ENCODE measurements around the gene HSD17B12. TPM values are rescaled to one million over a fixed set of nuclear protein-coding genes. Genes with fewer than 3 reads are reported as not detected.
"Not testable (repeated sequence)": the region's sequence is repeated elsewhere in the genome, so short reads cannot be mapped to it uniquely, and the experiment has no call there.

The HSD17B12 gene
- total RNA-seq (2014; rRNA removed; shearing (Covaris generic)): 84.6 and 88.9 TPM in 2 replicates

DNA sequence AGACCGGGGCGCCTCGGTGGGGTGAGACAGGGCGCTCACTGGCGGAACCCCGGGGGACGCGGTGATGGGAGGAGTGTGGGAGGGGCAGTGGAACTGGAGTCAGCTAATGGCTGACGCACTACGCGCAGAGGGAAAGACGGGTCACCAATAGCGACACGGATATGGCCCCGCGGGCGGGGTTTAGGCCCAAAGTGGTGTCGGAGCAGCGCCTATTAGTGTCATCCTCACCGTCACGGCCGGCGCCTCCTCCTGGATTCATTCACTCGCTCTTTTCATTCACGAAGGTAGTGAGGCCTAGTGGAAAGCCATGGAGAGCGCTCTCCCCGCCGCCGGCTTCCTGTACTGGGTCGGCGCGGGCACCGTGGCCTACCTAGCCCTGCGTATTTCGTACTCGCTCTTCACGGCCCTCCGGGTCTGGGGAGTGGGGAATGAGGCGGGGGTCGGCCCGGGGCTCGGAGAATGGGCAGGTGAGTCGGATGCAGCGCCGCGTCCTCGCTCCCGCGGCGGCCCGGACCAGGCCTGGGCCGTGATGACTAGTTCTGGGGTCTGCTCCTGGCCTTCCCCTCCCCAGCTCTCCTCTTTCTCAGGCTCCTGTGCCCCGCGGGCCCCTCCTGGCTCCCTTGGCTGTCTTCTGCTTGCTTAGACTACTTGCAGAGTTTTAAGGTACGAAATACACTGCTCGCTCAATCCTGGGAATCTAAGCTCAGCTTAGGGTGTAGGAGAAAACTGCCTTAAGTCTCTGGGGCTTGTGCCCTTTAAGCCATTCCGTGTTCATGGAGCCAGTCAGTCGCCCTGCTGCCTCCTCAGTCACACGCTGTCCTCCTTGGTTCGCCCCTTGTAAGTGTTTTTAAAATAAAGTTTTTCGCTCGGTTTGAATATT, at the start of gene HSD17B12:
Gene HSD17B12 (plus strand): TSS at position 218 of the 880 bp plus-strand sequence. CDS start 90 bp downstream, at position 308.
- H3K27me3 ChIP-seq: no peaks in the 10 kb centered on the region
- peak; percentile 99 to 100 for DNase-seq
- peak within 1 kb of the TSS; percentile 78 for H3K27ac ChIP-seq
- peak within 1 kb of the TSS; percentile 82 for H3K4me3 ChIP-seq
- H3K9me3 ChIP-seq (replicated peaks): no peaks in the 10 kb centered on the region
- H3K4me1 ChIP-seq: peaks cover 5% of the 10 kb centered on the region
- peaks cover 22% of the 10 kb centered on the region for H3K36me3 ChIP-seq

DNA sequence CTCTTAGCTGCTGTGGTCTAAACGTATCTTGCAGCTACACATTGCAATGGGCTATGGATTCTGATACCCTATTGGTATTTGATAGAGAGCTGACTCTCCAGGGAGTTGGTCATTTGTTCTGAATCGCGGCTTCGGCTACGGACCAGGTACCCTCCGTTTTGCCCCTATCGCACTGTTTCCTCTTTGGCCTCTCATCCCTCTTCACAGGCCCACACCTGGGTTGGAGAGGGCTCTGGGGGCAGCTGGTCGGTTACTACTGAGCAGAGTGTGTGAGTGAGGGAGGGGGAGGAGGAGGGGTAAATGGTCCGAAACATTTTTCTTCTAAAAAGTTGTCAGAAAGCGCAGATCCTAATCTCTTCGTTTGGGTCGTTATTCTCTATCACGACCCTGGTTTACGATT, 48.8 kb upstream of the HSD17B12 start:
- DNase-seq: no peak
- no peaks in the 10 kb centered on the region for H3K9me3 ChIP-seq (replicated peaks)

DNA sequence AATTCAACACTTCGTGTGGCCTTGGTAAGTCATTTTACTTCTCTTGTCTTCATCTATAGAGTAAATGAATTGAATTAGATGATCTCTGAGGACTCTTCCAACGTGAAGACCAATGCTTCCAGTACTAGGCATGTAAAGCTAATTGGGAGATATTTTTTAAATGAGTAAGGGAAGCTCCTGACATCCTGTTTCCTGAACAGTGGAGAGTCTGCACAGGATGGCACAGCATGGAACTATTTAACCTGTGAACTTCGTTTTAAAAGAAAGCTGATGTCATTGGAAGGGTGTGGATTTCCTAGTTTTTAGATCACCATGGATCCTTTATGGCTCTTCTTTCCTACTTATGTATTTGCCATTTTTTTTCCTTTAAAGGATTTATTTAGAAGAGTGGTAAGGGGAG, 48.4 kb upstream of the HSD17B12 start:
- Histone ChIP-seq H3K4me1 (no peaks in the 10 kb centered on the region), H3K9me3 (replicated peaks) (no peaks in the 10 kb centered on the region), H3K27ac (no peak overlapping the region), H3K27me3 (peaks cover 10% of the 10 kb centered on the region), H3K4me3 (no peak overlapping the region), H3K36me3 (no peaks in the 10 kb centered on the region)
- no peak for DNase-seq

More for the DNA sequence above, 48.8 kb upstream of the HSD17B12 start:
- H3K4me3 ChIP-seq: no peak overlapping the region
- no peaks in the 10 kb centered on the region for H3K4me1 ChIP-seq
- no peaks in the 10 kb centered on the region for H3K36me3 ChIP-seq
- H3K27me3 ChIP-seq: peaks cover 10% of the 10 kb centered on the region
- no peak overlapping the region for H3K27ac ChIP-seq

DNA sequence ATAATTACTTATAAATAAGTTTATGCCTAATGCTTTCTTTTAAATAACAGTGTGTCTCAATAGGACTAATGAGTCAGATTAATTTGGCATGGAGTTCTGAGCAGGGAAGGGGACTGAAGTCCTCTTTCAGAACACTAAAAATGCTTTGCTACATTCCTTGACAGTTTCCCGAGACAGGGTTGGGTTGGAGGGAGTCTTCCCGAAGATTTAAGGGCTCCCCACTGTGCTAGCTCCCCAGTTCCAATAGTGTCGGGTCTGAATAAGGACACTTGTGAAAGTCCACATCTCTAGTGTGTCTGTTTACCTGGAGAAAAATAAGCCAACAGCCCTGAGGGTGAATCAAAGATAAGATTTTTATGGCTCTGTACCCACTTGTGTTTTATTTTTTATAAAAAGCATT, 41.8 kb upstream of the HSD17B12 start:
- Histone ChIP-seq H3K27me3 (peaks cover 25% of the 10 kb centered on the region), H3K4me3 (no peak overlapping the region), H3K4me1 (no peaks in the 10 kb centered on the region), H3K27ac (no peak overlapping the region), H3K36me3 (no peaks in the 10 kb centered on the region), H3K9me3 (replicated peaks) (no peaks in the 10 kb centered on the region)
- DNase-seq: no peak

DNA sequence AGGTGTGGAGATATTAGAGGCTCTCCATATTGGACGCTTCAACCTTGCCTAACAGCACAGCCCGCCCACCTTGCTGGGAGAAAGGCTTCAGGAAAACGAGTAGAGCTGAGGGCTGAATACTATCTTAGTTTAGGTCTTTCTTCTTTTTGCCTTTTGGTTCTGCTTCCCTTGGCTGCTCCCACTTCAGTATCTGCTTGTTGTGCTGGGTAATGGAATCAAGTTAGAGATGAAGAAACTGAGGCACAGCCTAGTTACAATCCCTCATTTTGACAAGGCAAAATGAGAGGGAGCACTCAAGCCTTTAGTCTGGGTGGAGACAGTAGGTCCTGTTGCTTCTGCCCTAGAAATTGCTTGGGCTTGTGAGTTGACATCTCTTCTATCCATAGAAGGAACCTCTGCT, 41.3 kb upstream of the HSD17B12 start:
- DNase-seq: no peak
- Histone ChIP-seq H3K4me1 (no peaks in the 10 kb centered on the region), H3K27me3 (peaks cover 25% of the 10 kb centered on the region), H3K4me3 (no peak overlapping the region), H3K9me3 (replicated peaks) (no peaks in the 10 kb centered on the region), H3K36me3 (no peaks in the 10 kb centered on the region), H3K27ac (no peak overlapping the region)

DNA sequence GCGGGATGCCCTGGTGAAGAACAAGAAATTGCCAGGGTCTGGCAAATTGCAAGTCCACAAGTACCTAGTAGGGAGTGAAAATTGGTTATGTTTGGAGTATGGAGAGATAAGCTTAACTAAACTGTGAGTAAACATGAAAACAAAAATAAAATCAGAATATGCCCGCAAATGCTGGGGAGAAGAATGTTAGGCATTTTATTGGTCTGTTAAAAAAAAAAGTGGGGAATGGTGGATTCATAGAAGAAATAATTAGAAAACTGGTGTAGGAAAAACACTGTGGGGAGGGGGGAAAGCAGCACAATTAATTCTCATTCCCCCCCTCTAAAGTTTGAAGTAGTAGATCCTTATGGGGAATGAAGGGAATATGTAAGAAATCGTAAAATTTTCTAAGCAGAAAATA, 40.6 kb upstream of the HSD17B12 start:
- Histone ChIP-seq H3K9me3 (replicated peaks) (no peaks in the 10 kb centered on the region), H3K27me3 (peaks cover 25% of the 10 kb centered on the region), H3K4me1 (peaks cover under 1% of the 10 kb centered on the region; the same call in 1 of the 2 replicates), H3K36me3 (no peaks in the 10 kb centered on the region), H3K27ac (no peak overlapping the region), H3K4me3 (no peak overlapping the region)
- no peak for DNase-seq

DNA sequence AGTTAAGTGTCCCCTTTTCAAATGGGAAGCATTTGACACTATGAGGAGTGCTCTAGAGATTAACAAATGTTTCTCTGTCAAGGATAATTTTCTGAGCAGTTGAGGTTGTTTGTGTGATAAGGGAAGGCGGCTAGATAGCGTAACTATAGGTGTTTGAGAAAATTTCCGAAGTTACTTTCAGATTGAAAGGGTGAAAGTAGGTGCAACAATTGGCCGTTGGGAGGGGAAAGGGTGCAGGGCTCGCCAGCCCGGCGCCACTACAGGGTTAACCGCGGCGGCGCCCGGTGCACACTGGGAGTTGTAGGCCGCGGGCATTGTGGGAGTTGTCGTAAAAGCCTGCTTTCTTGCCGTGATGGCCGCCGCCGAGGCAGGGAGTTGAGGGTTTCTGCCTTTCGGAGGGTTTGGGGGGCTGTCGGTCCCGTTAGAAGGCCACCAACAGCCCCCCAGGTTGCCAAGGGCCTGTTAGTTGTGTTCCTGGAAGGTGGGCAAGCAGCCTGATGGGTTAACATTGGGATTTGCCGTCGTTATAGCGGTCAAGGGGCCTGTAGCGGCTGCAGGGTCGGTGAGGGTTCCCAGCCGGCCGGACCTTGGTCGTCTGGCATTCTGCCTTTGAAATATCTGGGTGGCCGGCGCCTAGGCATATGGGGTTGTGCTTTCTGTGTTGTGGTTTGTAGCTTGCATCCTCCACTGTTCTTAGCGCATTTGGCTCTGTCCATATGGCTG, 36.5 kb upstream of the HSD17B12 start:
- Histone ChIP-seq H3K4me1 (peaks cover 3% of the 10 kb centered on the region; the same call in 1 of the 2 replicates), H3K4me3 (peak overlapping the region; percentile 86), H3K27me3 (peaks cover 2% of the 10 kb centered on the region; the same call in 1 of the 2 replicates), H3K27ac (peak overlapping the region; percentile 70), H3K36me3 (no peaks in the 10 kb centered on the region), H3K9me3 (replicated peaks) (no peaks in the 10 kb centered on the region)
- DNase-seq: peak; percentile 87 to 91

DNA sequence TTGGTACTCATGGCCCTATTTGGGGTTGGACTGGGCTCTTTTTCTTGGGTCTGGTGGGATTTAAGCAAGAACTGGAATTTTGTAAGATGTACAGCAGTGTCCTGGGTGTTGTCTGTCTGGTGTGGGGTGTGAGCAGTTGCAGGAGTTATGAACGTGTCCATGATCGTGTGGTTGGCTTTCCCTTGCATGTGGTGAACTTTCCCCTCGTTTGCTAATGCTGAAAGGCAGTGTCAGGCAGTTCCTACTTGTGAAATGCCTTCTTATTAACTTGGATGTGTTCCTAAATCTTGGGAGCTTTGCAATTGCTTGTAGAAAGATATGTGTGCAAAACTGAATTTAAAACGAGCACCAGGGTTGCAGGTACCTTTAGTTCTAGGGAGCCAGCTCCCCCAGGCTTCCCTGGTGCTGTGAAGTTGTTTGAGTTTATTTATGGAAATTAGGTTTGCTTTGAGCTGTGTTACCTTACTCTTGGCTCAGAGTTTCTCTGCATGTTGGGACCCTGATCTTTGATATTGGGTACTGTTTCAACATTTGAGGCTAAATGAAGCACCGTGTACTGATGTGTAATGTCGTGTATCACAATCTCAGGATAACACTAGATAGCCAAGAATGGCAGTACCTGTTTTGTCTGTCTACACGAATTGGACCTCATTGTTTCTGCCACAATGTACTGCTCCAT, 35.8 kb upstream of the HSD17B12 start:
- Histone ChIP-seq H3K4me1 (peaks cover 3% of the 10 kb centered on the region; the same call in 1 of the 2 replicates), H3K36me3 (no peaks in the 10 kb centered on the region), H3K27me3 (no peaks in the 10 kb centered on the region; the same call in 1 of the 2 replicates), H3K4me3 (peak overlapping the region; percentile 86), H3K27ac (peak overlapping the region; percentile 70), H3K9me3 (replicated peaks) (no peaks in the 10 kb centered on the region)
- no peak for DNase-seq

DNA sequence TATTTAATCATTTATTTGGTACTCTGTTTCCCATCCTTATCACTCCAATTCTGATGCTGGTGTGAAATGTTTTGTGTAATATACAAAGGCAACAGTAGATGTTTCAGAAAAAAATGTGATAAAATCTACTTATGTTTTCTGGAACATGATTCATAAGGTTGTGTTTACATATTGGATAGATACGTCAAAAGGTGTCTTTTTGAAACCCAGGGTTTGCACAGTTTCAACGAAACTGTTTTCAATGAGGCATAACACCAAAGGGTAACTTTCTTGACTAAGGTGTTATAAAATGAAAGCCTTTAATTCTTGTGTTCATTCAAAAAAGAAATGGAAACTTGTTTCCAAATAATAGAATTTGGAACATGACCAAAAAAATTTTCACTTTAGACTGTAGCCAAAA, 33.8 kb upstream of the HSD17B12 start:
- H3K9me3 ChIP-seq (replicated peaks): no peaks in the 10 kb centered on the region
- H3K27ac ChIP-seq: no peak overlapping the region
- no peaks in the 10 kb centered on the region for H3K36me3 ChIP-seq

DNA sequence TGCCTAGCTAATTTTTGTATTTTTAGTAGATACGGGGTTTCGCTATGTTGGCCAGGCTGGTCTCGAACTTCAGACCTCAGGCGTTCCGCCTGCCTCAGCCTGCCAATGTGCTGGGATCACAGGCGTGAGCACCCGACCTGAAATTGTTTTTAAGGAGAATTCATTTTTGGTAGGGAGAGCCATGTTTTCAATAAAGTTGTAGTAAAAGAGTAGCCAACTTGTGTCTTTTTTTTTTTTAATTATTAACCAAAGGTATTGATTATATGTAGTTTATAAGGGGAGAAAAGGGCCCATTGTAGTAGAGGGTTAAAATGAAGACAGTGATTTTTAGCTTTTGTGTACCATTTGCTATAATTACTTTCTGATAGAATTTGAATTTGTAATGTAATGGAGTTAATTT, 31.6 kb upstream of the HSD17B12 start:
- H3K36me3 ChIP-seq: no peaks in the 10 kb centered on the region
- H3K4me3 ChIP-seq: no peak overlapping the region
- H3K27me3 ChIP-seq: no peaks in the 10 kb centered on the region
- H3K4me1 ChIP-seq: peaks cover 3% of the 10 kb centered on the region; the same call in 1 of the 2 replicates
- no peak overlapping the region for H3K27ac ChIP-seq
- DNase-seq: no peak
- H3K9me3 ChIP-seq (replicated peaks): 0 out of 2 replicates have a peak, but pooled peaks cover 7% of the 10 kb centered on the region

More for the DNA sequence above, 33.8 kb upstream of the HSD17B12 start:
- Histone ChIP-seq H3K4me3 (no peak overlapping the region), H3K27me3 (no peaks in the 10 kb centered on the region; the same call in 1 of the 2 replicates), H3K4me1 (peaks cover 3% of the 10 kb centered on the region; the same call in 1 of the 2 replicates)
- DNase-seq: no peak

DNA sequence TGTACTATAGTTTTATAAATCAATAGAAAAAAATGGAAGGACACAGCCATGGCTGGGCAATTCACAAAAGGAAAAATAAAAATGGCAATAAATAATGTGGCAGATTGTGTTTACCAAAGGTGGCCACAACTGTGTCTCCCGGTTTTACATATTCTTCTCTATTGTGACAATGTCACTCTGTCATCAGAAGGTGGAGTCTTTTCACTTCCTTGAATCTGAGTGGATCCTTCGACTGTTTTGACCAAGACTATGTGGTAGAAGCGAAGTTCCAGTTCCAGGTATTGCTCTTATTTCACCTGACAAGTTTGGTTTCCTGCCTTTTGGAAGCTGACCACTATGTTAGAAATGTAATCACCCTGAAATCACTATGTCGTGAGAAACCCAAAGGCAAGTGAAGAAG, 31.0 kb upstream of the HSD17B12 start:
- H3K27me3 ChIP-seq: no peaks in the 10 kb centered on the region
- no peaks in the 10 kb centered on the region for H3K36me3 ChIP-seq
- H3K27ac ChIP-seq: no peak overlapping the region
- peaks cover 3% of the 10 kb centered on the region; the same call in 1 of the 2 replicates for H3K4me1 ChIP-seq
- no peak overlapping the region for H3K4me3 ChIP-seq
- DNase-seq: no peak
- H3K9me3 ChIP-seq (replicated peaks): 0 out of 2 replicates have a peak, but pooled peaks cover 7% of the 10 kb centered on the region

DNA sequence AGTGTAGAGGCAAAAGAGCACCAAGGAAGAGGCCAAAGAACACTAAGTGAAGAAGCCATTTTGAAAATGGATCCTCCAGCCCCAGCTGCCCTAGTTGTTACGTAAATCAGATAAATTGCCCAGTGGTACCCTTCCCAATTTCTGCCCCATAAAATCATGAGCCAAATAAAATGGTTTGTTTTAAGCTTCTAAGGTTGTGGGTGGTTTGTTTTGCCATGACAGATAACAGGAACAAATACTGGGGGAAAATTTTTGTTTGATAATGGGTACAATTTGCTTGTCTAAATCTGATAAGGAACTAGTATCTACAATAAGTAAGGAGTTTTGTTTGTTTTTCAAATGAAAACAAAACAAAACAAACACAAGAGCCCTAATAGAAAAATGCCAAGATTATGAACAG, 30.6 kb upstream of the HSD17B12 start:
- H3K36me3 ChIP-seq: no peaks in the 10 kb centered on the region
- H3K4me3 ChIP-seq: no peak overlapping the region
- no peak overlapping the region for H3K27ac ChIP-seq
- H3K27me3 ChIP-seq: no peaks in the 10 kb centered on the region
- DNase-seq: no peak
- H3K9me3 ChIP-seq (replicated peaks): 0 out of 2 replicates have a peak, but pooled peaks cover 7% of the 10 kb centered on the region
- peaks cover 2% of the 10 kb centered on the region; the same call in 1 of the 2 replicates for H3K4me1 ChIP-seq

DNA sequence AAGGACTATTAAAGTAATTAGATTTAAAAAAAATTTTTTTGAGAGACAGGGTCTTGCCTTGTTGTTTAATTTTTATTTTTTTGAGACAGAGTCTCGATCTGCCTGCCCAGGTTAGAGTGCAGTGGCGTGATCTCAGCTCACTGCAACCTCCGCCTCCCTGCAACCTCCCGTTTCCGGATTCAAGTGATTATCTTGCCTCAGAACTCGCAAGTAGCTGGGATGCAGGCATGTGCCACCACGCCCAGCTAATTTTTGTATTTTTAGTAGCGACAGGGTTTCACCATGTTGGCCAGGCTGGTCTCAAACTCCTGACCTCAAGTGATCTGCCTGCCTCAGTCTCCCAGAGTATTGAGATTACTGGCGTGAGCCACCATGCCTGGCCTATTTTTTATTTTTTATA, 17.5 kb upstream of the HSD17B12 start:
- not testable (repeated sequence) for H3K4me1 ChIP-seq; H3K27me3 ChIP-seq; DNase-seq; H3K9me3 ChIP-seq (replicated peaks); H3K4me3 ChIP-seq; H3K27ac ChIP-seq; H3K36me3 ChIP-seq

DNA sequence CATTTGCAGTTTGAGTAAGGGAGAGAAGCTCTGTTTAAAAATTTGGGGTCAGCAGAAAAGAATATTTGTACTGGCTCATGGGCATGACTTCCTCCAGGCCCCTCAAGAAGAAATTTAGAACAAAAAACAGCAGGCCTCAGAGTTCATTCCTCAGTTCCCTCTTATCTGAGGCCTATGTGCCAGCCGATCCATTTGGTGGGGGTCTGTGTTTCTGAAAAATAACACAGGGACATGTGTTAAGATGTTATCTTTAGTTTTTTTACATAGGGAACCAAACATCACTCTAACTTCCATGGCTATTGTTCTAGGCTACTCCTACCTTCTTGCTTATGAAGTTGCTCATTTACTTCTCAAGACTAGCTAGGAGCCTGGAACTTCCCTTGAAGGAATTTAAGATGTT, 16.2 kb upstream of the HSD17B12 start:
- no peaks in the 10 kb centered on the region for H3K4me1 ChIP-seq
- DNase-seq: no peak
- peaks cover 8% of the 10 kb centered on the region; the same call in 1 of the 2 replicates for H3K27me3 ChIP-seq
- H3K27ac ChIP-seq: no peak overlapping the region
- no peaks in the 10 kb centered on the region for H3K36me3 ChIP-seq
- H3K4me3 ChIP-seq: no peak overlapping the region
- H3K9me3 ChIP-seq (replicated peaks): no peaks in the 10 kb centered on the region; the same call in 1 of the 2 replicates
